B cell (primary cell): Measurements from ENCODE around the gene HOXB8.

Experiments used
- CTCF ChIP-seq: fragments of 200-600 bp; IDR thresholded peaks from one replicate; pipeline ENCODE4 v1.8.0; 2022; ENCODE audit warnings: antibody characterized with exemption, mild to moderate bottlenecking
- EZH2 ChIP-seq: IDR thresholded peaks from 2 replicates; pipeline ENCODE4 v1.6.1; 2012; ENCODE audit warnings: borderline replicate concordance, low read depth, mild to moderate bottlenecking, moderate library complexity, low read length; ENCODE audit not compliant: insufficient read depth, poor library complexity, severe bottlenecking

- TF ChIP-seq CTCF: no peak
- TF ChIP-seq EZH2: no peak
These were observed 10.2 kb downstream of the HOXB8 start, which contains the start of gene HOXB6 for GRCh38 chr17:48604770-48605329.
